Measurements from ENCODE around the gene TCF7L1.

Gene TCF7L1

GRCh38 chr2:85231952-85232351 is 98.8 kb downstream of the TCF7L1 start:
- no peak for DNase-seq

GRCh38 chr2:85234868-85235267 is 101.7 kb downstream of the TCF7L1 start:
- DNase-seq: no peak

- no peak for DNase-seq
These were observed 102.1 kb downstream of the TCF7L1 start for GRCh38 chr2:85235281-85235680.

- no peak for DNase-seq
These were observed 102.9 kb downstream of the TCF7L1 start for GRCh38 chr2:85236084-85236483.

- DNase-seq: no peak
These were observed 104.8 kb downstream of the TCF7L1 start for GRCh38 chr2:85237849-85238565.

- DNase-seq: no peak
These were observed 105.4 kb downstream of the TCF7L1 start for GRCh38 chr2:85238607-85239006.

- no peak for DNase-seq
These were observed 105.9 kb downstream of the TCF7L1 start for GRCh38 chr2:85239102-85239501.

- DNase-seq: no peak
These were observed 106.9 kb downstream of the TCF7L1 start for GRCh38 chr2:85240055-85240454.

GRCh38 chr2:85242321-85242720 is 109.1 kb downstream of the TCF7L1 start:
- no peak for DNase-seq

GRCh38 chr2:85243101-85244072 is 110.2 kb downstream of the TCF7L1 start:
- DNase-seq: no peak

- no peak for DNase-seq
These were observed 111.6 kb downstream of the TCF7L1 start for GRCh38 chr2:85244828-85245227.

- peak; percentile 23 for DNase-seq
These were observed 112.7 kb downstream of the TCF7L1 start for GRCh38 chr2:85245891-85246290.

- peak; percentile 20 for DNase-seq
These were observed 113.2 kb downstream of the TCF7L1 start for GRCh38 chr2:85246348-85246747.

GRCh38 chr2:85247610-85248009 is 114.4 kb downstream of the TCF7L1 start:
- no peak for DNase-seq

- peak; percentile 94 for DNase-seq
These were observed 115.7 kb downstream of the TCF7L1 start for GRCh38 chr2:85248773-85249509.

- DNase-seq: no peak
These were observed 116.9 kb downstream of the TCF7L1 start for GRCh38 chr2:85250045-85250444.

- DNase-seq: no peak
These were observed 118.0 kb downstream of the TCF7L1 start for GRCh38 chr2:85251070-85251616.

GRCh38 chr2:85253890-85254289 is 120.7 kb downstream of the TCF7L1 start:
- no peak for DNase-seq

GRCh38 chr2:85254540-85255300 is 121.5 kb downstream of the TCF7L1 start:
- no peak for DNase-seq

- DNase-seq: no peak
These were observed 122.2 kb downstream of the TCF7L1 start for GRCh38 chr2:85255456-85255812.

- DNase-seq: peak; percentile 71
These were observed 122.8 kb downstream of the TCF7L1 start for GRCh38 chr2:85255813-85256594.
